WTC11 (cell line): ENCODE results near the gene NFATC3. TPM values are rescaled to one million over a fixed set of nuclear protein-coding genes. Genes with fewer than 3 reads are reported as not detected.

Experiments used
- ATAC-seq: fragments of 200-7000 bp; cut with Tn5 transposase; 2 replicates; pipeline ENCODE4 v1.10.0; 2021; ENCODE audit warnings: mild to moderate bottlenecking, moderate library complexity
- CTCF ChIA-PET: fragments of 300-600 bp; sonication (Branson Sonifier 250); formaldehyde crosslinking; loops from one replicate; lab custom pipeline; 2021; ENCODE audit warnings: antibody characterized with exemption; lab: Charles Lee
- POLR2A ChIA-PET: fragments of 350-600 bp; sonication (Branson Sonifier 250); formaldehyde crosslinking; loops from one replicate; lab custom pipeline; 2021; ENCODE audit warnings: antibody characterized with exemption; lab: Charles Lee
- DNase-seq: peaks from one replicate; pipeline ENCODE4 v3.0.0; 2021; ENCODE audit warnings: low spot score
- H3K27ac Mint-ChIP-seq: 2 replicates; pipeline ENCODE4 v1.8.0; 2021; ENCODE audit warnings: mixed read lengths
- H3K27me3 Mint-ChIP-seq: 2 replicates; pipeline ENCODE4 v1.8.0; 2021; ENCODE audit warnings: low read depth, mild to moderate bottlenecking, moderate library complexity, mixed read lengths
- H3K36me3 Mint-ChIP-seq: 2 replicates; pipeline ENCODE4 v1.8.0; 2021; ENCODE audit warnings: mixed read lengths
- H3K4me1 Mint-ChIP-seq: 2 replicates; pipeline ENCODE4 v1.8.0; 2022; ENCODE audit warnings: mixed read lengths
- H3K4me3 Mint-ChIP-seq: 2 replicates; pipeline ENCODE4 v1.8.0; 2021; ENCODE audit warnings: mild to moderate bottlenecking, moderate library complexity, mixed read lengths
- H3K9me3 Mint-ChIP-seq: 2 replicates; pipeline ENCODE4 v1.8.0; 2021; ENCODE audit warnings: mixed read lengths
- CREB1 ChIP-seq: sonication (generic); formaldehyde crosslinking; IDR thresholded peaks from 2 replicates; pipeline ENCODE4 v1.8.0; 2023; ENCODE audit warnings: mild to moderate bottlenecking, missing genetic modification reagents
- ELF4 ChIP-seq: sonication (generic); formaldehyde crosslinking; IDR thresholded peaks from 2 replicates; pipeline ENCODE4 v1.8.1; 2022; ENCODE audit warnings: low read depth, mild to moderate bottlenecking, moderate library complexity, missing genetic modification reagents
- ESRRA ChIP-seq: sonication (generic); formaldehyde crosslinking; IDR thresholded peaks from 2 replicates; pipeline ENCODE4 v1.8.1; 2022; ENCODE audit warnings: mild to moderate bottlenecking, missing genetic modification reagents, borderline replicate concordance
- IRF2 ChIP-seq: sonication (generic); formaldehyde crosslinking; IDR thresholded peaks from 2 replicates; pipeline ENCODE4 v1.8.0; 2022; ENCODE audit warnings: low read depth, missing genetic modification reagents, borderline replicate concordance
- JAZF1 ChIP-seq: fragments of 250-450 bp; sonication (Bioruptor Pico); IDR thresholded peaks from 2 replicates; pipeline ENCODE4 v1.9.0; 2021; ENCODE audit warnings: moderate library complexity, mild to moderate bottlenecking, inconsistent platforms
- JUN ChIP-seq: sonication (generic); formaldehyde crosslinking; IDR thresholded peaks from 2 replicates; pipeline ENCODE4 v1.8.0; 2023; ENCODE audit warnings: mild to moderate bottlenecking, missing genetic modification reagents
- MXD4 ChIP-seq: fragments of 250-450 bp; sonication (Bioruptor Pico); IDR thresholded peaks from 2 replicates; pipeline ENCODE4 v1.8.0; 2021; ENCODE audit warnings: mild to moderate bottlenecking, moderate library complexity, borderline replicate concordance
- NR2C2 ChIP-seq: sonication (generic); formaldehyde crosslinking; IDR thresholded peaks from 2 replicates; pipeline ENCODE4 v1.8.0; 2022; ENCODE audit warnings: mild to moderate bottlenecking, missing genetic modification reagents
- NR3C1 ChIP-seq: sonication (generic); formaldehyde crosslinking; conservative IDR thresholded peaks from 2 replicates; pipeline ENCODE4 v1.8.1; 2023; ENCODE audit warnings: low read depth, mild to moderate bottlenecking, missing genetic modification reagents
- OVOL2 ChIP-seq: fragments of 250-450 bp; sonication (Bioruptor Pico); IDR thresholded peaks from 2 replicates; pipeline ENCODE4 v1.9.0; 2021; ENCODE audit warnings: mild to moderate bottlenecking, borderline replicate concordance
- SMAD4 ChIP-seq: sonication (generic); formaldehyde crosslinking; IDR thresholded peaks from 2 replicates; pipeline ENCODE4 v1.8.0; 2022; ENCODE audit warnings: mild to moderate bottlenecking, missing genetic modification reagents
- ZBTB21 ChIP-seq: sonication (generic); formaldehyde crosslinking; IDR thresholded peaks from 2 replicates; pipeline ENCODE4 v1.8.1; 2023; ENCODE audit warnings: mild to moderate bottlenecking, missing genetic modification reagents, borderline replicate concordance
- ZNF121 ChIP-seq: sonication (generic); formaldehyde crosslinking; IDR thresholded peaks from 2 replicates; pipeline ENCODE4 v1.8.0; 2023; ENCODE audit warnings: missing genetic modification reagents
- ZNF219 ChIP-seq: sonication (generic); formaldehyde crosslinking; IDR thresholded peaks from 2 replicates; pipeline ENCODE4 v1.8.0; 2023; ENCODE audit warnings: missing genetic modification reagents, mild to moderate bottlenecking, borderline replicate concordance
- ZNF396 ChIP-seq: fragments of 250-450 bp; sonication (Bioruptor Pico); IDR thresholded peaks from 2 replicates; pipeline ENCODE4 v1.8.0; 2021; ENCODE audit warnings: mild to moderate bottlenecking, moderate library complexity, borderline replicate concordance
- total RNA-seq: library from RNA; stranded (reverse); gene quantifications from 3 replicates; pipeline ENCODE4 v1.2.3, GENCODE V29; 2021
- TF ChIP-seq, protein P1 (sequence below): sonication (generic); formaldehyde crosslinking; IDR thresholded peaks from 2 replicates; pipeline ENCODE4 v1.8.0; 2023; ENCODE audit warnings: missing genetic modification reagents, mild to moderate bottlenecking, borderline replicate concordance
- TF ChIP-seq, protein P2 (sequence below): fragments of 200-600 bp; IDR thresholded peaks from 2 replicates; pipeline ENCODE4 v1.8.0; 2022; ENCODE audit warnings: antibody characterized with exemption
- TF ChIP-seq, protein P3 (sequence below): sonication (generic); formaldehyde crosslinking; IDR thresholded peaks from 2 replicates; pipeline ENCODE4 v1.8.0; 2022; ENCODE audit warnings: mild to moderate bottlenecking, missing genetic modification reagents
- TF ChIP-seq, protein P4 (sequence below): fragments of 250-450 bp; sonication (Bioruptor Pico); IDR thresholded peaks from 2 replicates; pipeline ENCODE4 v1.9.0; 2021; ENCODE audit warnings: moderate library complexity, mild to moderate bottlenecking, inconsistent platforms, borderline replicate concordance
- TF ChIP-seq, protein P5 (sequence below): fragments of 250-450 bp; sonication (Bioruptor Pico); conservative IDR thresholded peaks from 2 replicates; pipeline ENCODE4 v1.9.0; 2021; ENCODE audit warnings: mild to moderate bottlenecking
- TF ChIP-seq, protein P6 (sequence below): sonication (generic); formaldehyde crosslinking; IDR thresholded peaks from 2 replicates; pipeline ENCODE4 v1.8.0; 2022; ENCODE audit warnings: mild to moderate bottlenecking, missing genetic modification reagents

The NFATC3 gene
- total RNA-seq, 1 experiment from 2014 or later, result 34.6 TPM

DNA sequence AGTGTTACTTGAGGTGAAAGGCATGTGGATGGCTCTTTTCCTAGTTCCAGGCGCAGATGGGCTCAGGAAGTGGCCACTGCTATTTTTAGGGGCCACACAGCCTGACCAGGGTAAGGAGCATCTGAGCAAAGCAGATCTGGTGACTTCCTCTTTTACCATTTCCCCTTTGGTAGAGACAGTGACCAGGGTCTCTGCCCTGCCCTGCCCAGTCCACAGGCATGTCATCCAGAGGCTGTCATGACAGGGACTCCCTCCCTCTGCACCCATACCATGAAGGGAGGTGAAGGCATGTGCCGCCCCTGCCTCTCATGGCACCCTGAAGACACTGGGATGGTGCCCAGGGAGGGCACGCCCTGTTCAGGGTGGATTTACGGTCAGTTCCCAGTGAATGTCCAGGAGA lies 162.2 kb downstream of the NFATC3 start (continued):
- TF ChIP-seq, protein P1, sequence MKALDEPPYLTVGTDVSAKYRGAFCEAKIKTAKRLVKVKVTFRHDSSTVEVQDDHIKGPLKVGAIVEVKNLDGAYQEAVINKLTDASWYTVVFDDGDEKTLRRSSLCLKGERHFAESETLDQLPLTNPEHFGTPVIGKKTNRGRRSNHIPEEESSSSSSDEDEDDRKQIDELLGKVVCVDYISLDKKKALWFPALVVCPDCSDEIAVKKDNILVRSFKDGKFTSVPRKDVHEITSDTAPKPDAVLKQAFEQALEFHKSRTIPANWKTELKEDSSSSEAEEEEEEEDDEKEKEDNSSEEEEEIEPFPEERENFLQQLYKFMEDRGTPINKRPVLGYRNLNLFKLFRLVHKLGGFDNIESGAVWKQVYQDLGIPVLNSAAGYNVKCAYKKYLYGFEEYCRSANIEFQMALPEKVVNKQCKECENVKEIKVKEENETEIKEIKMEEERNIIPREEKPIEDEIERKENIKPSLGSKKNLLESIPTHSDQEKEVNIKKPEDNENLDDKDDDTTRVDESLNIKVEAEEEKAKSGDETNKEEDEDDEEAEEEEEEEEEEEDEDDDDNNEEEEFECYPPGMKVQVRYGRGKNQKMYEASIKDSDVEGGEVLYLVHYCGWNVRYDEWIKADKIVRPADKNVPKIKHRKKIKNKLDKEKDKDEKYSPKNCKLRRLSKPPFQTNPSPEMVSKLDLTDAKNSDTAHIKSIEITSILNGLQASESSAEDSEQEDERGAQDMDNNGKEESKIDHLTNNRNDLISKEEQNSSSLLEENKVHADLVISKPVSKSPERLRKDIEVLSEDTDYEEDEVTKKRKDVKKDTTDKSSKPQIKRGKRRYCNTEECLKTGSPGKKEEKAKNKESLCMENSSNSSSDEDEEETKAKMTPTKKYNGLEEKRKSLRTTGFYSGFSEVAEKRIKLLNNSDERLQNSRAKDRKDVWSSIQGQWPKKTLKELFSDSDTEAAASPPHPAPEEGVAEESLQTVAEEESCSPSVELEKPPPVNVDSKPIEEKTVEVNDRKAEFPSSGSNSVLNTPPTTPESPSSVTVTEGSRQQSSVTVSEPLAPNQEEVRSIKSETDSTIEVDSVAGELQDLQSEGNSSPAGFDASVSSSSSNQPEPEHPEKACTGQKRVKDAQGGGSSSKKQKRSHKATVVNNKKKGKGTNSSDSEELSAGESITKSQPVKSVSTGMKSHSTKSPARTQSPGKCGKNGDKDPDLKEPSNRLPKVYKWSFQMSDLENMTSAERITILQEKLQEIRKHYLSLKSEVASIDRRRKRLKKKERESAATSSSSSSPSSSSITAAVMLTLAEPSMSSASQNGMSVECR (CRISPR knock-in tag), result no peak
- no peak for TF ChIP-seq SMAD4 (CRISPR knock-in tag)

DNA sequence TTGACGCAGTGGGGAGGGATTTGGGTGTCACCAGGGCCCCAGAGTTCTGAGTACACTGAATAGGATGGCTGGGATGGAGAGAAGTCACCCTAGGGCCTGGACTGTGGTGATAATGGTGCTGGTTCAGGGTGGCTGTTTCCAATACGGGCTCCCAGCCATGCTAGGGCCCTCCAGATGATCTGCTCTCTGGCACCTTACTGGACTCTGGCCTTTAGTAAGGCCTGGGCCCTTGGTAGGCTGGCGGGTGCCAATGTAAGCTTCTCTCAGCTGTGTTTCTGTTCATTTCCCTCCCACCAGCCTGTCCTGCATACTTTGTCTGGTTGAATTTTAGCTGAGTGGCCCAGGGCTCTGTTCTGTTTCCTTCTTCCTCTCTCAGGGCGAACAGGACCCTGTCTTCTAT lies 162.8 kb downstream of the NFATC3 start:
- TF ChIP-seq, protein P2, sequence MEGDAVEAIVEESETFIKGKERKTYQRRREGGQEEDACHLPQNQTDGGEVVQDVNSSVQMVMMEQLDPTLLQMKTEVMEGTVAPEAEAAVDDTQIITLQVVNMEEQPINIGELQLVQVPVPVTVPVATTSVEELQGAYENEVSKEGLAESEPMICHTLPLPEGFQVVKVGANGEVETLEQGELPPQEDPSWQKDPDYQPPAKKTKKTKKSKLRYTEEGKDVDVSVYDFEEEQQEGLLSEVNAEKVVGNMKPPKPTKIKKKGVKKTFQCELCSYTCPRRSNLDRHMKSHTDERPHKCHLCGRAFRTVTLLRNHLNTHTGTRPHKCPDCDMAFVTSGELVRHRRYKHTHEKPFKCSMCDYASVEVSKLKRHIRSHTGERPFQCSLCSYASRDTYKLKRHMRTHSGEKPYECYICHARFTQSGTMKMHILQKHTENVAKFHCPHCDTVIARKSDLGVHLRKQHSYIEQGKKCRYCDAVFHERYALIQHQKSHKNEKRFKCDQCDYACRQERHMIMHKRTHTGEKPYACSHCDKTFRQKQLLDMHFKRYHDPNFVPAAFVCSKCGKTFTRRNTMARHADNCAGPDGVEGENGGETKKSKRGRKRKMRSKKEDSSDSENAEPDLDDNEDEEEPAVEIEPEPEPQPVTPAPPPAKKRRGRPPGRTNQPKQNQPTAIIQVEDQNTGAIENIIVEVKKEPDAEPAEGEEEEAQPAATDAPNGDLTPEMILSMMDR, result no peak
- TF ChIP-seq, protein P3, sequence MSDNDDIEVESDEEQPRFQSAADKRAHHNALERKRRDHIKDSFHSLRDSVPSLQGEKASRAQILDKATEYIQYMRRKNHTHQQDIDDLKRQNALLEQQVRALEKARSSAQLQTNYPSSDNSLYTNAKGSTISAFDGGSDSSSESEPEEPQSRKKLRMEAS (CRISPR knock-in tag), result no peak
- no peak for TF ChIP-seq IRF2 (CRISPR knock-in tag)
- TF ChIP-seq JUN (CRISPR knock-in tag), result no peak
- TF ChIP-seq NR2C2 (CRISPR knock-in tag), result no peak
- TF ChIP-seq, protein P4, sequence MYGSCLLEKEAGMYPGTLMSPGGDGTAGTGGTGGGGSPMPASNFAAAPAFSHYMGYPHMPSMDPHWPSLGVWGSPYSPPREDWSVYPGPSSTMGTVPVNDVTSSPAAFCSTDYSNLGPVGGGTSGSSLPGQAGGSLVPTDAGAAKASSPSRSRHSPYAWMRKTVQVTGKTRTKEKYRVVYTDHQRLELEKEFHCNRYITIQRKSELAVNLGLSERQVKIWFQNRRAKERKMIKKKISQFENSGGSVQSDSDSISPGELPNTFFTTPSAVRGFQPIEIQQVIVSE (CRISPR knock-in tag), result no peak
- TF ChIP-seq OVOL2 (CRISPR knock-in tag), result no peak
- no peak for TF ChIP-seq ZNF396
- no peak for TF ChIP-seq MXD4 (CRISPR knock-in tag)
- TF ChIP-seq, protein P5, sequence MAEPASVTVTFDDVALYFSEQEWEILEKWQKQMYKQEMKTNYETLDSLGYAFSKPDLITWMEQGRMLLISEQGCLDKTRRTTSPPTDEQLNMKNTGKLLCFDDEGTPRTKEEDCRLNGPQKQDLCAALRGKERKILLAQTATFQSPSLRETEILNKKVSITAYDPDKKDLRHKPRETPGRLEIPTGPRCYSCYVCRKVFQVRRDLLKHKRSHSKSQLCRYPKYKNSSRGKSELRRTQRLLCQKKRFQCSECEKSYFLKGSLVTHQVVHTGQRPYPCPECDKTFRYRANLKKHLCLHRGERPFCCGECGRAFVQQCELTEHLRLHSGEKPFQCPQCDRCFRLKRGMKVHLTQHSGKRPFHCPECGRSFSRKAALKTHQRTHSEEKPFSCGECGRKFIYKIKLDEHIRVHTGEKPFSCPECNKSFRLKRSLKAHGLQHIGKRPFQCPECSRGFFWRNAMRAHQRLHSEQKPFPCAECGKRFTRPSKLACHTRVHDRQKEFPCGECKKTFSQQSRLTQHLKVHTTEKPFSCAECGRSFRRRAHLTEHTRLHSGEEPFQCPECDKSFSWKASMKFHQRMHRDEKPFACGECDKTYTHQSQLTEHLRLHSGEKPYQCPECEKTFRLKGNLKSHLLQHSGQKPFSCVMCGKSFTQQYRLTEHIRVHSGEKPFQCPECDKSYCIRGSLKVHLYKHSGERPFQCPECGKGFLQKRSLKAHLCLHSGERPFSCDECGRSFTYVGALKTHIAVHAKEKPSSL, result no peak
- no peak for TF ChIP-seq ZNF219
- TF ChIP-seq ESRRA (CRISPR knock-in tag), result no peak
- TF ChIP-seq, protein P6, sequence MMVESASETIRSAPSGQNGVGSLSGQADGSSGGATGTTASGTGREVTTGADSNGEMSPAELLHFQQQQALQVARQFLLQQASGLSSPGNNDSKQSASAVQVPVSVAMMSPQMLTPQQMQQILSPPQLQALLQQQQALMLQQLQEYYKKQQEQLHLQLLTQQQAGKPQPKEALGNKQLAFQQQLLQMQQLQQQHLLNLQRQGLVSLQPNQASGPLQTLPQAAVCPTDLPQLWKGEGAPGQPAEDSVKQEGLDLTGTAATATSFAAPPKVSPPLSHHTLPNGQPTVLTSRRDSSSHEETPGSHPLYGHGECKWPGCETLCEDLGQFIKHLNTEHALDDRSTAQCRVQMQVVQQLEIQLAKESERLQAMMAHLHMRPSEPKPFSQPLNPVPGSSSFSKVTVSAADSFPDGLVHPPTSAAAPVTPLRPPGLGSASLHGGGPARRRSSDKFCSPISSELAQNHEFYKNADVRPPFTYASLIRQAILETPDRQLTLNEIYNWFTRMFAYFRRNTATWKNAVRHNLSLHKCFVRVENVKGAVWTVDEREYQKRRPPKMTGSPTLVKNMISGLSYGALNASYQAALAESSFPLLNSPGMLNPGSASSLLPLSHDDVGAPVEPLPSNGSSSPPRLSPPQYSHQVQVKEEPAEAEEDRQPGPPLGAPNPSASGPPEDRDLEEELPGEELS, result no peak
- TF ChIP-seq JAZF1 (CRISPR knock-in tag), result no peak
- TF ChIP-seq SMAD4 (CRISPR knock-in tag), result no peak
- no peak for TF ChIP-seq ZBTB21 (CRISPR knock-in tag)
- no peak for TF ChIP-seq CREB1 (CRISPR knock-in tag)
- no peak for TF ChIP-seq NR3C1 (CRISPR knock-in tag)
- TF ChIP-seq ELF4 (CRISPR knock-in tag), result no peak
- no peak for TF ChIP-seq ZNF121
- Mint-ChIP-seq H3K9me3 (no peaks in the 10 kb centered on the region), H3K4me1 (peaks cover 5% of the 10 kb centered on the region), H3K4me3 (no peak overlapping the region), H3K36me3 (0 out of 2 replicates have a peak, but pooled peaks cover 4% of the 10 kb centered on the region), H3K27me3 (peaks cover 32% of the 10 kb centered on the region), H3K27ac (no peak overlapping the region)
- no peak for ATAC-seq
- CTCF ChIA-PET, result interaction anchor here (1.8 kb wide), 1 partner anchor 16 kb away, joined by 8 read pairs; the partner anchor contains the start of gene SLC7A6
- DNase-seq, result no peak
- POLR2A ChIA-PET, result no interaction called here
